DOHH2 (cell line): ENCODE results near the gene IL11.

ENCODE experiments used
- H3F3A ChIP-seq: fragments of 200-600 bp; sonication (generic), shearing (Covaris generic); 2 replicates; pipeline ENCODE4 v1.6.0; 2016; ENCODE audit warnings: antibody characterized with exemption, mild to moderate bottlenecking; ENCODE audit not compliant: control insufficient read depth, insufficient read depth
- H3K27ac ChIP-seq: fragments of 200-600 bp; sonication (generic); 2 replicates; pipeline ENCODE4 v1.5.1; 2014; ENCODE audit warnings: low read depth, mild to moderate bottlenecking, low read length, moderate library complexity
- H3K27me3 ChIP-seq: fragments of 200-600 bp; sonication (generic); 2 replicates; pipeline ENCODE4 v1.6.1; 2014; ENCODE audit warnings: mild to moderate bottlenecking, low read length, mixed read lengths; ENCODE audit not compliant: control insufficient read depth
- H3K36me3 ChIP-seq: fragments of 200-600 bp; sonication (generic); 2 replicates; pipeline ENCODE4 v1.6.1; 2014; ENCODE audit warnings: mild to moderate bottlenecking, low read length, moderate library complexity, mixed read lengths; ENCODE audit not compliant: control insufficient read depth
- H3K4me1 ChIP-seq: fragments of 200-600 bp; sonication (generic); 2 replicates; pipeline ENCODE4 v1.6.1; 2014; ENCODE audit warnings: mild to moderate bottlenecking, low read length, mixed read lengths; ENCODE audit not compliant: control insufficient read depth
- H3K4me2 ChIP-seq: fragments of 200-600 bp; sonication (generic); 2 replicates; pipeline ENCODE4 v1.6.0; 2014; ENCODE audit warnings: mild to moderate bottlenecking, low read length, moderate library complexity
- H3K4me3 ChIP-seq: fragments of 200-600 bp; sonication (generic); 2 replicates; pipeline ENCODE4 v1.5.1; 2014; ENCODE audit warnings: mild to moderate bottlenecking, low read length, mixed read lengths
- H3K79me2 ChIP-seq: fragments of 200-600 bp; sonication (generic); 2 replicates; pipeline ENCODE4 v1.6.1; 2014; ENCODE audit warnings: mild to moderate bottlenecking, low read length, mixed read lengths; ENCODE audit not compliant: control insufficient read depth
- H3K9me2 ChIP-seq: fragments of 200-600 bp; sonication (generic); replicated peaks from 2 replicates; pipeline ENCODE4 v1.6.1; 2014; ENCODE audit warnings: mild to moderate bottlenecking, low read length, mixed read lengths; ENCODE audit not compliant: control insufficient read depth
- H3K9me3 ChIP-seq: fragments of 200-600 bp; sonication (generic); 2 replicates; pipeline ENCODE4 v1.6.1; 2014; ENCODE audit warnings: antibody characterized with exemption, low read length, mixed read lengths; ENCODE audit not compliant: control insufficient read depth, insufficient read depth
- H4K20me1 ChIP-seq: fragments of 200-600 bp; sonication (generic); 2 replicates; pipeline ENCODE4 v1.6.0; 2014; ENCODE audit warnings: low read depth, mild to moderate bottlenecking, antibody characterized with exemption, low read length, moderate library complexity; ENCODE audit not compliant: control insufficient read depth, insufficient read depth
- CTCF ChIP-seq: fragments of 200-600 bp; sonication (generic); IDR thresholded peaks from one replicate; pipeline ENCODE4 v1.5.1; 2014; ENCODE audit warnings: antibody characterized with exemption, mild to moderate bottlenecking, low read depth, low read length; ENCODE audit not compliant: poor library complexity, severe bottlenecking
- EZH2phosphoT487 ChIP-seq: fragments of 200-600 bp; sonication (generic); IDR thresholded peaks from 2 replicates; pipeline ENCODE4 v1.6.1; 2017; ENCODE audit warnings: borderline replicate concordance, mild to moderate bottlenecking, antibody characterized with exemption, low read length, moderate library complexity, mixed read lengths

IL11 gene

DNA sequence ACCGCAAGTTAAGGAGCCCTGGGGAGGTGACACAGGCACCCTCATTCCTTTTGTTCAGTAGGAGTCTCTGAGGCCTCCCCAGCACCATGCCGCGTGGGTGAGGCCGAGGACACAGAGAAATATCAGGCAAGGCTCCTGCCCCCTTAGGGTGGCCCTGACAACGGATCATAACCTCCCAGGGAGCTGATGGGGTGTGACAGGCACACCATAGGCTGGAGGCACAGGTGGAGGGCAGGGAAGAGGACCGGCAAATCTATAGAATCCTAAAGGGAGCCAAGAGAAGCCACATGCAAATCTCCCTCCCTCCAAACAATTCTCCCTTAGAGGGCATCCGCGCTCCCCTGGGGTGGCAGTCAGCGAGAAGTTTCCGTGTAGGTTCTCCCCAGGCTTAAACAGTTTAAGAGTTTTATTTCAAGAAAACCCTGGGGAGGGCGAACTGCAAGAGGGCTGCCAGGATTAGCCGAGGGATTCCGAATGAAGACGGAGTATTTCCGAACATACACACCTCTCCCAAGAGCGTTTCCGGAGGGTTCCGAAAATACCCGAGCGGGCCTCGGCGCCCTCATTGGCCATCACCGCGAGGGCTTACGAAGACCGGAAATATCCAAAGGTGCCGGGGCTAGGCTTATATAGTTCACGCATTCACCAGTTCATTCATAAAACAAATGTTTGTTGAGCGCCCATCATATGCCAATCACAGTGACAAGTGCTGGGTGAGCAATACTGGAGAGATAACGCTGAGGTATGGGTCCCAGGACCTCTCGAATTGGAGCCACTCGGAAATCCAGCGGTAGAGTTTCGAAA, 14.9 kb upstream of the IL11 start:
- H3K9me3 ChIP-seq = no peaks in the 10 kb centered on the region
- peaks cover 60% of the 10 kb centered on the region for H3K79me2 ChIP-seq
- H3K27ac ChIP-seq = peak overlapping the region; percentile 97
- peaks cover 3% of the 10 kb centered on the region; the same call in 1 of the 2 replicates for H3K27me3 ChIP-seq
- H3K36me3 ChIP-seq = peaks cover 52% of the 10 kb centered on the region
- H4K20me1 ChIP-seq = peaks cover 30% of the 10 kb centered on the region
- peaks cover 50% of the 10 kb centered on the region for H3F3A ChIP-seq
- peak overlapping the region; percentile 99 for H3K4me3 ChIP-seq
- H3K4me2 ChIP-seq = peak overlapping the region; percentile 99
- H3K9me2 ChIP-seq = no peaks in the 10 kb centered on the region
- H3K4me1 ChIP-seq = peaks cover 57% of the 10 kb centered on the region
- TF ChIP-seq EZH2phosphoT487 (no peak), CTCF (no peak)

DNA sequence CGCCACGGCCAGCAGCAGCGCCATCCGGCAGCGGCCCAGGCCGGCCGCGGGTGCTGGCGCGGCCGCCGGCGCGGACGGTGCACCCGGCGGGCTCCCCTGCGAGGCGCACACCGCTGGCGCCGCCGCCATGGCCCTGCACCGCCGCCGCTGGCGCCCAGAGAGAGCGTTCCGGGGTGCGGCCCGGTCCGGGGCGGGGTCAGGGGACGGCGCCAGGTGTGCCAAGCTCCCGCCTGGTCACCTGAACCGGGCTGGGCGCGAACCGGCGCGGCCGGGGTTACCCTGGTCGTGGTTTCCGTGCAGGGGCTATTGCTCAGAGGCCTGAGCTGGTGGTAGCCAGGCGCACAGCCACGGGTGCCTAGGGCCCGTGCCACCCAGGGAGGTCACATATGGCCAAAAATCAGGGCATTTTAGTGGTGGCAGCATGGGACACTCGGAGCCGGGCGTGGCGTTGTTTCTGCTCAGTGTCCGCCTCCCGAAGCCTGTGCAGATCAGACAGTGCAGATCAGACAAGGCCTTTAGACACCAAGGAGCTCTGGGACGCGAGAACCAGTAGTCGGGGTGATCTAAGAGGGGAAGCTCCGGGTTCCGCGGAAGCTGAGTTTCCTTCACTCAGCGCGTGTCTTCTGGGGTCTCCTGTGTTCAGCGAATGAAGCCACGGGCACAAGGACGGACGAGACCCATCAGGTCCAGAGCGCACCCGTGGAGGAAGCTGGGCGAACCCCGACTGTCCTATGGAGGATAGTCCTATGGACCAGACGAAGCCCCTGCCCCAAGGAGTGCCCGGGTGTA, 14.1 kb upstream of the IL11 start, which contains the start of gene TMEM238:
Gene TMEM238, minus strand, starts transcription at position 162 of the 789 bp plus-strand sequence. Its CDS starts 33 bp downstream, at position 129.
- Histone ChIP-seq H3K4me2 (peak within 1 kb of the TSS; percentile 99), H3K9me3 (no peaks in the 10 kb centered on the region), H3K4me3 (peak within 1 kb of the TSS; percentile 99), H3K27me3 (peaks cover 3% of the 10 kb centered on the region; the same call in 1 of the 2 replicates), H3K27ac (peak within 1 kb of the TSS; percentile 97), H3K9me2 (no peaks in the 10 kb centered on the region), H3K4me1 (peaks cover 51% of the 10 kb centered on the region), H3K79me2 (peaks cover 60% of the 10 kb centered on the region), H3K36me3 (peaks cover 44% of the 10 kb centered on the region), H3F3A (peaks cover 45% of the 10 kb centered on the region), H4K20me1 (peaks cover 29% of the 10 kb centered on the region)
- TF ChIP-seq CTCF = no peak
- TF ChIP-seq EZH2phosphoT487 = no peak

DNA sequence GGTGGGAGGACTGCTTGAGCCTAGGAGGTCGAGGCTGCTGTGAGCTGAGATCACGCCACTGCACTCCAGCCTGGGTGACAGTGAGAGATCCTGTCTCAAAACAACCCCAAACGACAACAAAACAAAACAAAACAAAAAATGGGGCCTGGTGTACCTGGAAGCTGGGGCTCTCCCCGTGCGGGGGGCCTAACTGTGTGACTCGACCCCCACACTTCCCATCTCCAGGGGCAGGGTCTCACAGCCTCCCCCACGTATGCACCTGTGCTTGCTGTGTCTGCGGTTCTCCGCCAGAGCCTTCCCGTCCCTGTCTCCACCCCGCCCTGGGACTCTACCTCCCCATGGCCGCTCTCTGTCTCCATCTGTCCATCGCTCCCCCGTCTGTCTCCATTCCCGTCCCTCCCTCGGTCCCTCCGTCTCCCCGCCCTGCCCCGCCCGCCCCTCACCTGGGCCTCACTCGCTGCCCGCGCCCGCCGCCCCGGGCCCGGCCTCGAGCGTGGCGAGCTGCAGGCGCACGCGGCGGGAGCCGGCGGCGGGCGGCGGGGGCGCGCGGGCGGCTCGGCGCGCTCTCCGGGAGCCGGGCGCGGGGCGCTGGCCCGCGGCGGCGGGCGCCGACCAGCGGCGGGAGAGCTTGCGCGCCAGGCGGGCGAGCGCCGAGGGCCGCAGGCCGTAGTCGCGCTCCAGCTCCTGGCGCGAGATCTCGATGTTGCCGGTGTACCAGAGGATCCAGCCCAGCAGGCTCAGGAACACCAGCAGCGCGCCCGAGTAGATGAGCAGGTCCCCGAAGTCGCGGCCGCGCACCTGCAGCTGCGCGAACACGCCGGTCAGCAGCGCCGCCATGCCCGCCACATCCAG, 13.2 kb upstream of the IL11 start:
- Histone ChIP-seq H3F3A (peaks cover 38% of the 10 kb centered on the region), H3K79me2 (peaks cover 58% of the 10 kb centered on the region), H3K4me2 (peak overlapping the region; percentile 99), H3K4me1 (peaks cover 47% of the 10 kb centered on the region), H3K27ac (peak overlapping the region; percentile 97), H3K9me2 (no peaks in the 10 kb centered on the region), H3K9me3 (no peaks in the 10 kb centered on the region), H4K20me1 (peaks cover 26% of the 10 kb centered on the region), H3K36me3 (peaks cover 36% of the 10 kb centered on the region), H3K27me3 (peaks cover 3% of the 10 kb centered on the region; the same call in 1 of the 2 replicates), H3K4me3 (peak overlapping the region; percentile 99)
- TF ChIP-seq EZH2phosphoT487 (no peak), CTCF (no peak)
